Heart left ventricle (tissue), 16 donors: ENCODE data around the gene DPY19L3. TPM values are rescaled to one million over a fixed set of nuclear protein-coding genes. Genes with fewer than 3 reads are reported as not detected.

ENCODE experiments used
- ATAC-seq, 4 donors: fragments of 200-7000 bp; cut with Tn5 transposase; one replicate each; pipeline ENCODE4 v1.9.1; 2020 to 2022; ENCODE audit warnings: moderate library complexity in 4 of 4, mild to moderate bottlenecking in 3 of 4, moderate number of reproducible peaks in 1 of 4
- DNase-seq, 5 donors: peaks; one replicate each; pipeline ENCODE4 v3.0.0-alpha.2; 2020
- H3K27ac ChIP-seq, 12 donors: fragments of 200-600 bp; sonication (generic) in 4 of 12; one replicate each; pipeline versions ENCODE4 v1.5.0 to v1.8.0; 2016 to 2022; ENCODE audit warnings: mild to moderate bottlenecking in 2 of 12
- H3K27me3 ChIP-seq, 9 donors: fragments of 200-600 bp; sonication (generic) in 2 of 9; one replicate each; pipeline versions ENCODE4 v1.5.1 to v1.8.0; 2016 to 2022; ENCODE audit warnings: mild to moderate bottlenecking in 3 of 9
- H3K36me3 ChIP-seq, 9 donors: fragments of 200-600 bp; sonication (generic) in 2 of 9; one replicate each; pipeline versions ENCODE4 v1.5.0 to v1.8.0; 2018 to 2022; ENCODE audit warnings: mild to moderate bottlenecking in 2 of 9
- H3K4me1 ChIP-seq, 12 donors: fragments of 200-600 bp; sonication (generic) in 4 of 12; one replicate each; pipeline versions ENCODE4 v1.5.0 to v1.8.0; 2016 to 2022; ENCODE audit warnings: mild to moderate bottlenecking in 3 of 12
- H3K4me3 ChIP-seq, 12 donors: fragments of 200-600 bp; sonication (generic) in 4 of 12; one replicate each; pipeline versions ENCODE4 v1.5.0 to v1.8.0; 2017 to 2022; ENCODE audit warnings: mild to moderate bottlenecking in 9 of 12, moderate library complexity in 4 of 12
- H3K9me3 ChIP-seq, 12 donors: fragments of 200-600 bp; sonication (generic) in 4 of 12; one replicate each; pipeline versions ENCODE4 v1.5.0 to v1.8.0; 2016 to 2022; ENCODE audit warnings: mild to moderate bottlenecking in 1 of 12
- POLR2A ChIP-seq, 2 donors: fragments of 450-650 bp; IDR thresholded peaks; one replicate each; pipeline ENCODE4 v1.6.1; 2017; ENCODE audit warnings: antibody characterized with exemption in 2 of 2, mild to moderate bottlenecking in 2 of 2, moderate library complexity in 2 of 2
- WGBS, 4 donors: extraction: QIAGEN DNeasy Blood & Tissue Kit in 2 of 4; methylation state at CpG; one replicate each; pipeline versions ENCODE4 v1.1.5 to v1.1.7; 2013 to 2018; 5-methylcytosine and 5-hydroxymethylcytosine counted together
- intact Hi-C, 10 donors: fragments of 100-400 bp; cut with DNase I; formaldehyde crosslinking; loops; one replicate each; pipeline versions ENCODE4 v1.11.1 to v1.14.2; 2022
- polyA plus RNA-seq, 2 donors: library from polyadenylated mRNA; stranded (reverse); fragments of 200-250 nt; gene quantifications; one replicate each; pipeline ENCODE4 v1.2.3, GENCODE V29; 2013
- total RNA-seq, 9 donors: library from RNA; depleted of rRNA in 2 of 9; stranded (reverse); fragments of >200 nt in 2 of 9; fragmentation: NEBNext Ultra II Directional in 3 of 9; extraction: Animal tissue kit (Norgen Biotek cat#: 25700) in 3 of 9; gene quantifications; one replicate each; pipeline versions ENCODE4 v1.1.0 to v1.2.4, GENCODE V29; 2016 to 2023
- TF ChIP-seq, protein P1 (sequence below), 12 donors: fragments of 200-600 bp; sonication (generic) in 4 of 12; IDR thresholded peaks; one replicate each; pipeline versions ENCODE4 v1.5.0 to v1.8.0; 2018 to 2022; ENCODE audit warnings: antibody characterized with exemption in 12 of 12, mild to moderate bottlenecking in 5 of 12
- donor health status: ischemic (EF 13 %, LVEDD 7.1; RV severe dilation, severe dysfunction).
- donor health status: healthy with polysubstance abuse.
- donor health status: DM: no; HTN: yes; CAD: no.
- donor health status: DM: no; HTN: no; CAD: no.
- donor health status: ischemic (EF 25% LVEDD 6.9; RV normal size, moderate dysfunction).
- donor health status: ischemic (EF 25% LVEDD 5.7; RV mildly dilated, moderate dysfunction).
- donor health status: healthy.
- donor health status: DM: yes; HTN: yes; CAD: no.
- donor health status: ischemic (EF 35%, LVEDD 5.7; RV mildly dilated, moderate dysfunction).
- donor health status: nonischemic (EF 11% LVEDD 7.7; RV severe dilation, severe dysfunction).
- donor health status: DM: yes; HTN: yes; CAD: no.
- donor health status: PGD.
- donor health status: ischemic (EF 29% LVEDD 5.4; RV normal size, mild dysfunction).
- donor health status: nonischemic (EF 23%, LVEDD 6.1; RV moderate dilation, normal function).

DPY19L3 gene
- total and polyA plus RNA-seq, 11 donors: 1.5 to 15.2 (median 5.3) TPM

DNA sequence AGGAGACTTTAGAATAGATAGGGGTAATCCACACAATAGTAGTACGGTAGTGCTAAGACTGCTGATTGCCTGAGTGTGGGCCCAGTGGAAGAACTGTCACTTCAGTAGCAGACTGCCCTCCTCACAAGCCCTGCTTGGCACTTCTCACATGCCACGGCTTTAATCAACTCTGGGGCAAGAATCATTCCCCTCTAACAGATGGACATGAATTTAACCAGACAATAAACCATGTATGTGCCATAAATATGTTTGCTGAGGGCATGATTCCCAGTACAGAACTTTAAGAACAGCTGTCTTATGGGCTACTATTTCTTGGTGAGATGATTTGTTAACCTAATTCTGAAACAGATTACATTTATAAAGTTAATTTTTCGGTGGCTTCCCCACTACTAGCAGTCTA is 22.0 kb downstream of the DPY19L3 start:
- Histone ChIP-seq H3K27ac (no peak overlapping the region), H3K9me3 (peaks cover 0 to 5% (median 0%) of the 10 kb centered on the region in 12 donors)
- 85 to 93% (median 92%) methylated on average over 3 of the region's 3 CpGs for WGBS, 4 donors

DNA sequence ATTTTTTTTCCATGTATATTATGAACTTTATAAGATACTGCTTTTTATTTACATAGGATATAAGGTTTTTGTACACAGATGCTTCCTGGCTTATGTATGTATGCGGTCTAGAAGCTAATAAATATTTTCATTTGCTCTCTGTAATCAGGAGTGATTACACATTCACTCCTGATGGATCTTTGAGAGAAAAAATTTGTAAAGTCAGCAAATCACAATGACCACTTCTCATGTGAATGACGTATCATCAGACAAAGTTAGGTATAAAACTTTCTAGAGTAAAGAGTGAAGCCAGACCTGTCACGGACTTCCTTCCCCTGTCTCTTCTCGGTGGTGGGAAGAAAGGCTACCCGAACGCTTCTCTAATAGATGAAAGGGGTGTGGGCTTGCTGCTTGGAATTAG is 31.1 kb downstream of the DPY19L3 start:
- Histone ChIP-seq H3K4me1 (no peaks in the 10 kb centered on the region), H3K27ac (no peak overlapping the region), H3K4me3 (no peak overlapping the region), H3K27me3 (no peaks in the 10 kb centered on the region), H3K36me3 (peaks cover 0 to 49% (median 20%) of the 10 kb centered on the region in 9 donors), H3K9me3 (no peaks in the 10 kb centered on the region)
- 89 to 92% (median 91%) methylated on average over 6 of the region's 6 CpGs for WGBS, 4 donors
- intact Hi-C loops: no loop called here
- DNase-seq (no peak), ATAC-seq (no peak)
- TF ChIP-seq, protein P1, sequence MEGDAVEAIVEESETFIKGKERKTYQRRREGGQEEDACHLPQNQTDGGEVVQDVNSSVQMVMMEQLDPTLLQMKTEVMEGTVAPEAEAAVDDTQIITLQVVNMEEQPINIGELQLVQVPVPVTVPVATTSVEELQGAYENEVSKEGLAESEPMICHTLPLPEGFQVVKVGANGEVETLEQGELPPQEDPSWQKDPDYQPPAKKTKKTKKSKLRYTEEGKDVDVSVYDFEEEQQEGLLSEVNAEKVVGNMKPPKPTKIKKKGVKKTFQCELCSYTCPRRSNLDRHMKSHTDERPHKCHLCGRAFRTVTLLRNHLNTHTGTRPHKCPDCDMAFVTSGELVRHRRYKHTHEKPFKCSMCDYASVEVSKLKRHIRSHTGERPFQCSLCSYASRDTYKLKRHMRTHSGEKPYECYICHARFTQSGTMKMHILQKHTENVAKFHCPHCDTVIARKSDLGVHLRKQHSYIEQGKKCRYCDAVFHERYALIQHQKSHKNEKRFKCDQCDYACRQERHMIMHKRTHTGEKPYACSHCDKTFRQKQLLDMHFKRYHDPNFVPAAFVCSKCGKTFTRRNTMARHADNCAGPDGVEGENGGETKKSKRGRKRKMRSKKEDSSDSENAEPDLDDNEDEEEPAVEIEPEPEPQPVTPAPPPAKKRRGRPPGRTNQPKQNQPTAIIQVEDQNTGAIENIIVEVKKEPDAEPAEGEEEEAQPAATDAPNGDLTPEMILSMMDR (IDR thresholded peaks at IDR 0.05): no peak
- TF ChIP-seq POLR2A (IDR thresholded peaks at IDR 0.05): no peak

More for the DNA sequence above, 22.0 kb downstream of the DPY19L3 start:
- DNase-seq: no peak
- Histone ChIP-seq H3K4me1 (no peaks in the 10 kb centered on the region), H3K4me3 (no peak overlapping the region), H3K36me3 (peaks cover 0 to 4% (median 0%) of the 10 kb centered on the region in 9 donors), H3K27me3 (no peaks in the 10 kb centered on the region)
- no peak for ATAC-seq
- intact Hi-C loops: no loop called here
- TF ChIP-seq, protein P1 (IDR thresholded peaks at IDR 0.05): no peak
- TF ChIP-seq POLR2A (IDR thresholded peaks at IDR 0.05): no peak

DNA sequence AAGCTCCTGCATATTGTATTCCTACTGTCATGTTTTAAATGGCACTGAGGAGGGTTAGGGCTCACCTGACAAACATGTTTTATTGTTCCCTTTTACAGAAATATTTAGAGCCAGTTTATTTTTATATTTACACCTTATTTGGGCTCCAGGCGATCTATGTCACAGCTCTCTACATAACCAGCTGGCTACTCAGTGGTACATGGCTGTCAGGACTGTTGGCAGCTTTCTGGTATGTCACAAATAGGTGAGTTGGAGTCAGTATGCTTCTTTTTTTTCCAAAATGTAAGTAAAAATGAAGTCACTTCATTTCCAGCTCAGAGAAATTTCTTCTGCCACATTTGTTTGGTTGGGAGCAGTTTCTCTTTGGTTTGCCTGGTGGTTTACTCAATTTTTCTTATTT is 31.5 kb downstream of the DPY19L3 start:
- no peak for DNase-seq
- TF ChIP-seq, protein P1 (IDR thresholded peaks at IDR 0.05): no peak
- no peak for TF ChIP-seq POLR2A (IDR thresholded peaks at IDR 0.05)
- no peak for ATAC-seq
- intact Hi-C loops: no loop called here
- 94 to 100% (median 96%) methylated on average over 1 of the region's 1 CpG for WGBS, 4 donors
- H3K4me1 ChIP-seq: no peaks in the 10 kb centered on the region
- no peaks in the 10 kb centered on the region for H3K27me3 ChIP-seq
- no peaks in the 10 kb centered on the region for H3K9me3 ChIP-seq
- H3K36me3 ChIP-seq: peaks cover 0 to 49% (median 20%) of the 10 kb centered on the region in 9 donors
- no peak overlapping the region for H3K4me3 ChIP-seq
- no peak overlapping the region for H3K27ac ChIP-seq

DNA sequence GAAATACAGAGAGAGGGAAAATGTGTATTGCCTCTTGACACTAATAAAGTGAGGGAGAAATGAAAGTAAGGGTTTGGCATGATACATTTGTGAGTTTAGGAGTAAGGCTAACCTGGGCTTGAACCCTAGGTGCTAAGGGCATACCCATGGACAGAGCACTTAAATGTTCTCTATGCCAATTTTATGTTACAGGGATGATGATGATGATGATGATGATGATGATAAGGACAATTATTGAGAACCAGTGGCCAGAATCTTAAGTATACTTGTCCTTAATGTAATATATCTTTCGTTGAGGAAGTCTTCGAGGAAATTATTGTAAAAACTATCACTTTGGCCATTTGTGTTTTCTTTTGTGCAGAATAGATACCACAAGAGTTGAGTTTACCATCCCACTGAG is 33.2 kb downstream of the DPY19L3 start:
- H3K4me3 ChIP-seq: no peak overlapping the region
- H3K9me3 ChIP-seq: no peaks in the 10 kb centered on the region
- DNase-seq: no peak
- 94 to 96% (median 95%) methylated on average over 2 of the region's 2 CpGs for WGBS, 4 donors
- peaks cover 0 to 55% (median 34%) of the 10 kb centered on the region in 9 donors for H3K36me3 ChIP-seq
- intact Hi-C loops: no loop called here
- no peak for ATAC-seq
- TF ChIP-seq POLR2A (IDR thresholded peaks at IDR 0.05): no peak
- TF ChIP-seq, protein P1 (IDR thresholded peaks at IDR 0.05): no peak
- no peak overlapping the region for H3K27ac ChIP-seq
- H3K4me1 ChIP-seq: no peaks in the 10 kb centered on the region
- H3K27me3 ChIP-seq: no peaks in the 10 kb centered on the region
